HG03175 (cell line): ENCODE results near the gene RNF32.
A peak's percentile ranks its signal among the peaks of the same experiment; 100 is the strongest.
"Not testable (repeated sequence)": the region's sequence is repeated elsewhere in the genome, so short reads cannot be mapped to it uniquely, and the experiment has no call there.

Experiments used
- ATAC-seq: cut with Tn5 transposase; IDR thresholded peaks from one replicate; pipeline ENCODE4 v1.9.1; 2021; ENCODE audit warnings: mild to moderate bottlenecking, moderate library complexity; ENCODE audit not compliant: unreplicated experiment

RNF32 gene

GRCh38 chr7:156639426-156640256, 933 bp upstream of the RNF32 start:
- peak; percentile 41 for ATAC-seq

- ATAC-seq, result peak; percentile 42
Measured at GRCh38 chr7:156640949-156641485, 443 bp downstream of the RNF32 start.

- no peak for ATAC-seq
Measured at GRCh38 chr7:156642306-156643045, 1.9 kb downstream of the RNF32 start.

GRCh38 chr7:156647330-156647729, 6.8 kb downstream of the RNF32 start:
- not testable (repeated sequence) for ATAC-seq

GRCh38 chr7:156650042-156650441, 9.5 kb downstream of the RNF32 start:
- ATAC-seq, result no peak

GRCh38 chr7:156651474-156651873, 10.9 kb downstream of the RNF32 start:
- ATAC-seq, result no peak

GRCh38 chr7:156652886-156653568, 12.5 kb downstream of the RNF32 start:
- ATAC-seq, result no peak

- ATAC-seq, result no peak
Measured at GRCh38 chr7:156654511-156655234, 14.1 kb downstream of the RNF32 start.

- no peak for ATAC-seq
Measured at GRCh38 chr7:156655251-156655650, 14.7 kb downstream of the RNF32 start.

GRCh38 chr7:156655983-156656382, 15.4 kb downstream of the RNF32 start:
- ATAC-seq, result no peak

GRCh38 chr7:156656598-156656997, 16.0 kb downstream of the RNF32 start:
- ATAC-seq, result no peak

GRCh38 chr7:156657681-156658080, 17.1 kb downstream of the RNF32 start:
- ATAC-seq, result no peak

GRCh38 chr7:156659203-156659602, 18.6 kb downstream of the RNF32 start:
- ATAC-seq, result no peak

- ATAC-seq, result no peak
Measured at GRCh38 chr7:156659961-156660360, 19.4 kb downstream of the RNF32 start.

- no peak for ATAC-seq
Measured at GRCh38 chr7:156661637-156662036, 21.1 kb downstream of the RNF32 start.

GRCh38 chr7:156662277-156662676, 21.7 kb downstream of the RNF32 start:
- ATAC-seq, result no peak

GRCh38 chr7:156665101-156665500, 24.5 kb downstream of the RNF32 start:
- ATAC-seq, result no peak

GRCh38 chr7:156666368-156667109, 26.0 kb downstream of the RNF32 start:
- no peak for ATAC-seq

- no peak for ATAC-seq
Measured at GRCh38 chr7:156667110-156667426, 26.5 kb downstream of the RNF32 start.

GRCh38 chr7:156668130-156668741, 27.7 kb downstream of the RNF32 start:
- no peak for ATAC-seq
